H54 (cell line): ENCODE results near the gene COPRS.

Experiments
- DNase-seq: peaks from one replicate; pipeline ENCODE4 v3.0.0; 2011; ENCODE audit warnings: low spot score, mixed read lengths; ENCODE audit not compliant: insufficient read length
- FAIRE-seq: peaks from 3 replicates; lab custom pipeline; 2011; peaks lifted over from hg19 to GRCh38; lab: Jason Lieb, UNC
- POLR2A ChIP-seq: IDR thresholded peaks from 2 replicates; pipeline ENCODE4 v1.6.1; 2011; ENCODE audit warnings: low read depth, mild to moderate bottlenecking, low read length

The COPRS gene

DNA sequence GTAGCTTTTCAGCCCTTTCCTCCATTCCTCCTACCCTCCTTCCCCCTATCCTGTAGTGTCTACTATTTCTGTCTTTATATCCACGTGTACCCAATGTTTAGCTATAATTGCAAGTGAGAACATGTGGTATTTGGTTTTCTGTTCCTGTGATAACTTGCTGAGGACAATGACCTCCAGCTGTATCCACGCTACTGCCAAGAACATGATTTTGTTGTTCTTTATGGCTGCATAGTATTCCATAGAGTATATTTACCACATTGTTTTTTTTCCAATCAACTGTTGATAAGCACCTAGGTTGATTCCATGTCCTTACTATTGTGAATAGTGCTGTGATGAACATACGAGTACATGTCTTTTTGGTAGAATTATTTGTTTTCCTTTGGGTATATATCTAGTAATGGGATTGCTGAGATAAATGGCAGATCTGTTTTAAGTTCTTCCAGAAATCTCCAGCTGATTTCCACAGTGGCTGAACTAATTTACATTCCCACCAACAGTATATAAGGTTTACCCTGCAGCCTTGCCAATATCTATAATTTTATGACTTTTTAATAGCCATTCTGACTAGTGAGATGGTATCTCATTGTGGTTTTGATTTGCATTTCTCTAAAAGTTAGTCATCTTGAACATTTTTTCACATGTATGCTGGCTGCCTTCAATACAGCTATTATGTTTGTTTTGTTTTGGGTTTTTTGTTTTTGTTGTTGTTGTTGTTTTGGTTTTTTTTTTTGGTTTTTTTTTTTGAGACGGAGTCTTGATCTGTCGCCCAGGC, 10.9 kb upstream of the COPRS start:
- no peak for TF ChIP-seq POLR2A
- DNase-seq (no peak), FAIRE-seq (no peak)

DNA sequence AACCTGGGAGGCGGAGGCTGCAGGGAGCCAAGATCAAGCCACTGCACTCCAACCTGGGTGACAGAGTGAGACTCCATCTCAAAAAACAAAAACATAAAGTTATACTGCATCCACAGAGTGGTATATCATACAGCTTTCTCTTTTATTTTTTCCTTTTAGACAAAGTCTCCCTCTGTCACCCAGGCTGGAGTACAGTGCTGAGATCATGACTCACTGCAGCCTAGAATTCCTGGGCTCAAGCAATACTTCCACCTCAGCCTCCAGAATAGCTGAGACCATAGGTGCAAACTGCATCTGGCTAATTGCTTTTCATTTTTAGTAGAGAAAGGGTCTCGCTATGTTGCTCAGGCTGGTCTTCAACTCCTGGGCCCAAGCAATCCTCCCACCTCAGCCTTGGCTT, 10.0 kb upstream of the COPRS start:
- no peak for DNase-seq
- no peak for TF ChIP-seq POLR2A
- no peak for FAIRE-seq

DNA sequence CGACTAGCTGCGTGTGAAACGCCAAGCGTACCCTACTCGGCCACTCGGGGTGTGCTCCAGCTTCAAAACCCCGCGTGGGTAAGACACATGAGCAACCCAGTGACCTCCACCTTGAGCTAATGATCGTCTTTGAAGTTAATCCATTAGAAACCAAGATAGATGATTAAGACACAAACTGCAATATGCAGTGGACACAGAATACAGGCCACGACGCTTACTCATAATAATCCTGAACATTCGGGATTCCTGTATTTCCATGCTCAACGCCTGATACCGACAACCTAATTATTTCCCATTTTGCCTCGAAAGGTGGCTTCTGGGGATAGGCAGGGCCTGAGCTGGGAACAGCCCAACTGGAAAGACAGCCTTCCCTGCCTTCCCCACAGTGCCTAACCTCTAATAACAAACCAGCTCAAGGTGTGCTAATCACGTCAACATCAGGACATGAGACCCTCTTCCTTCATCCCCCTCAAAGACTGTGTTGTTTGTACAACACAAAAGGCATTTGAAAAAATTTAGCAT, 504 bp upstream of the COPRS start:
- no peak for TF ChIP-seq POLR2A
- no peak for DNase-seq
- FAIRE-seq: no peak

DNA sequence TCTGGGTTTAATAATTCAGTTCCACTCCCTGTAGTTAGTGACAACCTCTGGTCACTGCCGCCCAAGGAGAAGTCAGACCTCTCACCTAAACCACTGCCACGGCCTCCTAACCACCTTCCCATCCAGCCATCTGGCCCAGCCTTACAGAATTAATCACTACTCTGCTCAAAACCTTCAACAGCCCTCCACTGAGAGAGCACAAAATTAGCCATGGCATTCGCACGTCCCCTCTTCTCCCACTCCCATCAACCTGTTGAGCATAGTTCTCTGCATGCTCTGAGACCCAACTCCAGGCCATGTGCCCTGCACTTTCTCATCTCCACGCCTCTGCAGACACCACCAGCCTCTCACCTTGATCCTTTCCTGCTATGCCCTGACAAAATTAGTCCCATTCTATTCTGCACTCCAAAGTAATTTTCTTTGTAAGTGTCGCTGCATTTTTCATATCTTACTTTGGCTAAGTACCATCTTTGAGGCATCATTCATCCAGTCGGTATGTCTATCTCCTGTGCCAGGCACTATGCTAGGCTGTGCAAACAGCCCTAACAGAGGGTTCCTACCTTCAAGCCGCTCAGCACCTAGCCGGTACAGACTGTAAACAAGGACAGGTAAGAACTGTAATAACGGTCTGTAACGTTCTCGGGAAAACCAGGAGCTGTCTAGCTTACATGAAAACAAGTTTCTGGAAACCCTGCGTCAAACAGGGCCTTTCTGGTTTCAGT, 963 bp downstream of the COPRS start:
- no peak for FAIRE-seq
- DNase-seq: no peak
- no peak for TF ChIP-seq POLR2A

DNA sequence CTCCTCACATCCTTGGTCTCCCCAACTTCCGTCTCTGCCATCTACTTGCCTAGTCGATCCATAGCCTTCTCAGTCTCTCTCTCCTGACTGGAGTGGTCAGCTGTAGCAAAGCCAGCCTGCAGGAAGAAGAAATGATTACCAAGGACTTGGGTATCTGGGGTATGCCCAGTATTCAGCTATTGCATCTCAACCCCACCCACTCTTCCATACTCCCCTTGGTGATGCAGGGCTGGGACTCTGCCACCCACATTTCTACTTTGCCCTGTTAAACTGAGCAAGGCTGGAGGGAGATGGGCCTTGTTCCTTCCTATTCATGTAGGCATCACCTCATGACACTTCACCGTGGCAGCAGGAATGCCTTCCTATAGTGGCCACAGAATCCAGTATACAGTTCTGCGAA, 2.3 kb downstream of the COPRS start:
- DNase-seq (no peak), FAIRE-seq (no peak)
- no peak for TF ChIP-seq POLR2A

DNA sequence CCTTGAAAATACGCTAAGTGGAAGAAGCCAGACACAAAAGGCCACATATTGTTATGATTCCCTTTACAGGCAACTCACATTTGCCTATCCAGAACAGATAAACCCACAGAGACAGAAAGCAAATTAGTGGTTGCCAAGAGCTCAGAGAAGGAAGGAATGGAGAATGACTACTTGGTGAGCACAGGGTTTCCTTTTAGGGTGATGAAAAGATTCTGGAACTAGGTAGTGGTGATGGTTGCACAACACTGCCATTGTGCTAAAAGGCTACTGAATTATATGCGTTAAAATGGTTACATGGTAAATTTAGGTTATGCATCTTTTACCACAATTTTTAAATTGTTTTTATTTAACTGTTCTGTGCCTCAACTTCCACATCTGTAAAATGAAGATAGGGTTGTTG, 4.4 kb downstream of the COPRS start:
- DNase-seq (no peak), FAIRE-seq (no peak)
- no peak for TF ChIP-seq POLR2A

DNA sequence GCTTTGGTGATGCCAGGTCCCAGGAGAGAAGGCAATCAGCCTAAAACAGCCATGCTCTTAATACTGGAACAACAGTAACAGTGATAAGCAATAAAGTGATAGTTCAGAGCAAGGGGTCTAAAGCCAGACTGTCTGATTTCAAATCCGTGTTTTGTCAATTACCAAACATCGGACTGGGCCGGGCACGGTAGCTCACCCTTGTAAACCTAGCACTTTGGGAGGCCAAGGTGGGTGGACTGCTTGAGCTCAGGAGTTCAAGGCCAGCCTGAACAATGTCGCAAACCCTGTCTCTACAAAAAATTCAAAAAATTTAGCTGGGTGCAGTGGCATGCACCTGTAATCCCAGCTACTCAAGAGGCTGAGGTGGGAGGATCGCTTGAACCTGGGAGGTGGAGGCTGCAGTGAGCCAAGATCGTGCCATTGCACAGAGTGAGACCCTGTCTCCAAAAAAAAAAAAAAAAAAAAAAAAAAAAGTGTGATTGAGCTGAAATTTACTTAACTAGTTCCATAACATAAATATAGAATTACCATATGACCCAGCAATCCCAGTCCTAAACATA, 5.1 kb downstream of the COPRS start:
- TF ChIP-seq POLR2A: no peak
- FAIRE-seq (no peak), DNase-seq (no peak)

DNA sequence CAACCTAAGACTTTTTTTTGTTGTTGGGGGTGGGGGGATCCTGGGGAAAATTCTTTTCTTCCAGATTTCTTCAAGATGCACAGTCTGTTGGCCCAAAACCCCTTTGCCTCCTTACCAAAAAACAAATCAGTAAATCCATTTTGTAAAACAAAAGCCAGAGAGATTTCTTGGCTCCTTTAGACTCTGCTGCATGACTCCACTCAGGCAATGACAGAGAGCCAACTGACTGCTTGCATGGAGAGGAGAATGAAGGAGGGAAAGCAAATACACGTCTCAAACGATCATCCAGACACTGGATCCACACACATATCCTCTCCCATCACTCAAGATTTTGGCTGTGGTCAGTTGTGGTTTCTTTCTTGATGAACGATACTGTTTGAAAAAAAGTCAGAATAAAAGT, 13.8 kb downstream of the COPRS start:
- TF ChIP-seq POLR2A: no peak
- FAIRE-seq: no peak
- DNase-seq: no peak

DNA sequence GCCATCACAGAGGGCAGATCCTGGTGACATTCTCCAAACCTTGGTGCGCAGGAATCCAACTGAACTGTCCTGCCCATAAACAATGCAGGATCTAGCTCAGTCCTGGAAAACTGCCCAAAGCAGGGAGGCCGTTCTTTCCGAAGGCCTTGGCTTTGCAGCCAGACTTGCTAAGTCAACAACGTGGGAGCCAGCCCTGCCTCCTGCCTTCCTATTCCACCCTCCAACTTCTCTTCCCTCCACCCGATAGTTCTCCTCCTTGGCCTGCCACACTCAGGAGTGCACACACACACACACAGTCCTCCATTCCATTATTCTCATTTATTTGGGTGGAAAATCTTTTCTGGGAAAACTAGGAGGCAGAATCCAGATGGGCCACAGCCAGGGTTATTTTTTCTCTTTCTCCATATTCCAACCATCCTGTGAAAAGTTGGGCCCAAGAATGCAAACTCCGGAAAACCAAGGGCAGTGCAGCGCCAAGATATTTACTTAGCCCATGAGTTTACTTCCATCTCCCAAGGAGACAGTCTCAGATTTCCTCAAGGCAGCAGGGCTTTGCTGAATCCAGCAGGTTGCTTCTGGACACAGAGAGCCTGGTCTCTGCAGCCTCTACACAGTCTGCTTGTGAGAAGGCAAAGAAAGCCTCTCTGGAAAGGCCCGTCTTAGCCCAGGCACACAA, 15.8 kb downstream of the COPRS start:
- TF ChIP-seq POLR2A: no peak
- DNase-seq (no peak), FAIRE-seq (no peak)

DNA sequence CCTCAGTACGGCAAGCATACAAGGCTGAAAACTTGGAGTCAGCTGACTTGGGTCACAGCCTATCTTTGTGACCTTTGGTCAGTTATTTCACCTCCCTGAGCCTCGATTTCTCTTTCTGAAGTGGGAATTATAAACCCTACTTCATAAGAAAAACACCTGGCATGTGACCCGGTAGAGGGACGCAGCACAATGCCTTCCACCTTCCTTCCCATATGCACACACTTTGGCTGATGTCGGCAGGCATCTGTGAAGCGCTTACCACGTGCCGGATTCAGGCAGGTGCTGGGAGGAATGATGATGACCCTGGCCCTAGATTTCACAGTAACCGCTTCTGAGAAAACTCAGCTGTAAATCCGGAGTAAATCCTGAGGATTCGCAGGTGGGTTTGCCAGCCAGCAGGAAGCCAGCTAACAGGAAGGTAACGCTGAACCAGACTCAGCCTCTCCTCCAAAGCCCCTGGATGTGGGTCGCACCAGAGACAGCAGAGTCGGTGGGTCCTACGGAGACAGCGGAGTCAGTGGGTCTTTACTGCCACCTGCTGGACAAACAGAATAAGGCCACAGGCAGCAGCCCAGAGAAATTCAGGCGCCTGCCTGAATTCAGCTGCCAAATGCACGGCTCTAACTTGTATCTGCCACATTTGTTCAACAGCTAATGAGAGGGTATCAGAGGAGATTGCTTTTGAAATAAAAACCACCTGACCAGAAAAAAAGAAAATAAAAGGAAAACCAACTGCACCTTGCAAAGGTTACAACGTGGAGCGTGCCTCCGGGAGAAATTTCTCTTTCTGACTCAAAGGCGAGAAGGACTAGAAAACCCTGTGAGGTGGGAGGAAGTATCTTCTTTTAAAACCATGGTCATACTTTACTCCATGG, 16.6 kb downstream of the COPRS start:
- DNase-seq: peak; percentile 53
- TF ChIP-seq POLR2A: no peak
- FAIRE-seq: no peak

DNA sequence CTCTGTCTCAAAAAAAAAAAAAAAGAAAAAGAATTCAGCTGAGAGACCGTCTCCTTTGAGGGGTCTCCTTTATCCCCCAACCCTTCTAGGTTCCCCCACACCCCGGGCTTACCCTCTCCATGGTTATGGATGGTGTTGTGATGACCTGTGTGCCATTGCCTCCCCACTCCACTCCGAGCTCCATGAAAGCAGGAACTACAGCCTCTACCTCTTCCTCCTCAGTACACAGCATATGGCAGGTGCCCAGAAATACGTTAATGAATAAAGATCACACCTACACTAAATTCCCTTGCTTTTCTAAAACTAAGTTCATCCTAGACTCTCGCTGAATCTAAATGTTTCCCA, 17.2 kb downstream of the COPRS start:
- DNase-seq (no peak), FAIRE-seq (no peak)
- no peak for TF ChIP-seq POLR2A

DNA sequence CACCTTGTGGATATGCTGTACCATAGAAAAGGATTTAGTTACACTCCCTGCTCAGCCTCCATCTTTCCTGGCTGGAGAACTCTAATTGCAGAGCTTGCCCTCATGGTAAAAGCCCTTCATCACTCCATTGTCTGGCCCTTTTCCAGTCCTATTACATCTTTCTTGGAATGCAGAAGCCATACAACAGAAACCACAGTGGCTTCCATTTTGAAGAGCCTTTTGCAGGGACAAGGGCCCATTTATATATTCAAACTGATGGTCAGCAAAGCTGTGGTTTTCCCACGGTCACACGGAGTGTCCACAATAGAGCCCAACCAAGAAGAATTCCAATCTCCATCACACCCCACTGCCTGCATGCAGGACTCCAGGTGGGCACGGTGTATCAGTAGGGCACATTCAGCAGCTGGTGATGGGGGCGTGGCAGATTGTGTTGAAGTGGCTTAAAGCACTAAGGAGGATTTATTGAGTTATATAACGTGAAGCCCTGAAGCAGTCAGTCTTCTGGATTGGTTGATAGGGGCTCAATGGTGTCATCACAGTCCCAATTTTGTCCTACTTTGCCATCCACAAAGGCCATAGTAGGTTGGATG, 20.3 kb downstream of the COPRS start:
- DNase-seq (no peak), FAIRE-seq (no peak)
- TF ChIP-seq POLR2A: no peak

DNA sequence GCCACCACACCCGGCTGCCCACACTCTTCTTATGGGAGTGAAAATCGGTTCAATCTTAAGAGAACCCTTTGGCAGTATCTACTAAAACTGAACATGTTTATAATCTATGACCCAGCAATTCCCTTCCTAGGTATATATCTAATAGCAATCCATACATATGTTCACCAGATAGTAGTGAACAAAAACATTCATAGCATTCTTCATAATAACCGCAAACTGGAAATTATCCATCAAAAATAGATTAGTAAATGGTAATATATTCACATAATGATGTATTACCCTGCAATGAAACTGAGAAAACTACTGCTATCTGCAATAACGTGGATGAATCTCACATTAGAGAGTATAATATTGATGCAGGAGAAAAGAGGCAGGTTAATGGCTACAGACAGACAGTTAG, 23.1 kb downstream of the COPRS start:
- no peak for FAIRE-seq
- DNase-seq: no peak
- no peak for TF ChIP-seq POLR2A

DNA sequence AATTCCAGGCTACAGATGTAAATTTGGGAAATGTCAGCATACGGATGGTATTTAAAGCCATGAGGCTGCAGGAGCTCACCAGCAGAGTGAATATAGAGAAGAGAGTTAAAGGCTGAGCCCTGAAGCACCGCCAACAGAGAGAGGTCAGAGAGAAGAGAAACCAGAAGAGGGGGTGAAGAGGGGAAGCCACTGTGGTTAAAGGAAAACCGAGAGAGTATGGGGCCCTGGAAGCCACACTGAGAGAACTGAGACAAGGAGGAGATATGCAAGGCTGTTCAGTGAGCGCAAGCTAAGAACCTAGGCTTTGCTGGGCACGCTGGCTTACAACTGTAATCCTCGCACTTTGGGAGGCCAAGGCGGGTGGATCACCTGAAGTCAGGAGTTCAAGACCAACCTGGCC, 24.6 kb downstream of the COPRS start:
- TF ChIP-seq POLR2A: no peak
- FAIRE-seq (no peak), DNase-seq (no peak)
